ENCODE data around the gene GLG1.
A peak's percentile ranks its signal among the peaks of the same experiment; 100 is the strongest.

Gene GLG1

GRCh38 chr16:74608381-74608780, 1.5 kb upstream of the GLG1 start:
- no peak for DNase-seq

GRCh38 chr16:74607962-74608356, 1.0 kb upstream of the GLG1 start:
- DNase-seq = no peak

- peak; percentile 77 for DNase-seq
Observed at GRCh38 chr16:74607310-74607961, 522 bp upstream of the GLG1 start.

GRCh38 chr16:74605746-74606520, 981 bp downstream of the GLG1 start:
- DNase-seq = no peak

- DNase-seq = no peak
Observed at GRCh38 chr16:74605332-74605731, 1.6 kb downstream of the GLG1 start.

GRCh38 chr16:74603848-74604247, 3.1 kb downstream of the GLG1 start:
- no peak for DNase-seq

GRCh38 chr16:74601126-74601871, 5.6 kb downstream of the GLG1 start:
- DNase-seq = no peak

GRCh38 chr16:74596586-74596985, 10.3 kb downstream of the GLG1 start:
- no peak for DNase-seq

- DNase-seq = no peak
Observed at GRCh38 chr16:74592847-74593246, 14.1 kb downstream of the GLG1 start.

GRCh38 chr16:74591876-74592650, 14.9 kb downstream of the GLG1 start:
- DNase-seq = no peak

GRCh38 chr16:74586948-74587347, 20.0 kb downstream of the GLG1 start:
- DNase-seq = no peak

GRCh38 chr16:74585846-74586443, 21.0 kb downstream of the GLG1 start:
- DNase-seq = no peak

- no peak for DNase-seq
Observed at GRCh38 chr16:74583926-74584666, 22.8 kb downstream of the GLG1 start.

- no peak for DNase-seq
Observed at GRCh38 chr16:74582970-74583369, 23.9 kb downstream of the GLG1 start.

GRCh38 chr16:74580833-74581232, 26.1 kb downstream of the GLG1 start:
- no peak for DNase-seq

GRCh38 chr16:74578838-74579237, 28.1 kb downstream of the GLG1 start:
- no peak for DNase-seq

- DNase-seq = no peak
Observed at GRCh38 chr16:74578433-74578832, 28.5 kb downstream of the GLG1 start.

GRCh38 chr16:74577882-74578366, 29.0 kb downstream of the GLG1 start:
- DNase-seq = no peak

- no peak for DNase-seq
Observed at GRCh38 chr16:74575807-74576643, 30.9 kb downstream of the GLG1 start.

- DNase-seq = no peak
Observed at GRCh38 chr16:74575175-74575806, 31.6 kb downstream of the GLG1 start.

Data from NCI-H524 treated with DMSO at 0.1 percent for 48 hours (cell line).